ENCODE measurements around the gene PGLYRP3.
"Not testable (repeated sequence)": the region's sequence is repeated elsewhere in the genome, so short reads cannot be mapped to it uniquely, and the experiment has no call there.

PGLYRP3 gene

DNA sequence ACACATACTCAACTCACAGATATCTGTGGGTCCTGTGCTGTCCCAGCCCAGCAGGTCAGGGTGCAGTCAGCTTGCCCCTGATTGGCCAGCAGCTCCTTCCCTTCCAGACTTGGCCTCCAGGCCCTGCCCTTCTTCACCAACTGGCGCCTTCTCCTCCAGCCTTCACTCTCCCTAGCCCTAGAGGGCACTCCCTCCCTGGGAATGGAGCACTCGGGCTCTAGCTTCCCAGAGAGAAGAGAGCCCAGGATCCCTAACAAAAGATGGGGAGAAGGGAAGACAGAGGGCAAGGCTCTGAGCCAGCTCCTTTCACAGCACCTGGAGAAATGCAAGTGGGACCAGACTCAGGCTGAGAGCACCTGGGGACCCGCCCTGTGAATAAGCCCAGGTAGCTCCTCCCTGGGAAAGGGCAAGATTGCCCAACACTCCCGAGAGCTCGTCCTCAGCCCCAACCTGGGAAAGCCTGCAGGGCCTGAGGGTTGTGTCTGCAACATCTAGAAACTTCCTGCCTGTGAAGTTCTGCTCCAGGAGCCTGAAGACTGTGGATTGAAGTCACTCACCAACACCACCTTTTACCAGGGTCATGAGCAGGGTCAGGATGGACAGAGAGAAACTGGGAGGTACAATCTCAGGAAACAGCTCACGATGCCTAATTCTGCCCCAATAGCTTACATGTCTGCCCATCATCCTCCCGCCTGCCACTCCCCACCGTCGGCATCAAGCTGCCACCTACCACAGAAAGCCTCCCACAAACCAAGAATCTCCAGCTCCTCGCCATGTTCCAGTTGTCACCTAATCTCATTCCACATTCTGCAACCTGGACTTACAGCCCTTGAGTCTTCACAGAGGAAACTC is 36.0 kb upstream of the PGLYRP3 start, which contains the start of gene PGLYRP4:
Gene PGLYRP4, minus strand, starts transcription at position 331 of the 852 bp plus-strand sequence. CDS start 909 bp downstream, outside the sequence.
- DNase-seq (ENCODE audit: low read depth), result no peak

DNA sequence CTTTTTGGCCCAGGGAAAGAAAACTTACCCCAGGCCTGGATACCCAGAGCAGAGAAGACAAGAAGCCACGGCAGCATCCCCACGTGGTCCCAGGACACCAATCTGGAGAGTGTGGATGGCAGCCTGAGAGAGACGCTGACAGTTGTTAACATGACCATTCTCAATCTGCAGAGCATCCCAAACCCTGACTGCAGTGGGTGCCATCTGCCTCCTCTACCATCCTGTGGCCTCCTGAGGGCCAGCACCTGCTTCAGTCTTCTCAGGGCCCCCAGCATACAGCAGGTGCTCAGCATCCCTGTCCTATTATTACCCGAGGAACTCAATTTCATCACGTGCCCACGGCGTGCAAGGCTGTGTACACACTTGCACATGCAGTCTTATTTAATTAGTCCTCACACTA is 35.1 kb upstream of the PGLYRP3 start:
- DNase-seq (ENCODE audit: low read depth), result no peak

DNA sequence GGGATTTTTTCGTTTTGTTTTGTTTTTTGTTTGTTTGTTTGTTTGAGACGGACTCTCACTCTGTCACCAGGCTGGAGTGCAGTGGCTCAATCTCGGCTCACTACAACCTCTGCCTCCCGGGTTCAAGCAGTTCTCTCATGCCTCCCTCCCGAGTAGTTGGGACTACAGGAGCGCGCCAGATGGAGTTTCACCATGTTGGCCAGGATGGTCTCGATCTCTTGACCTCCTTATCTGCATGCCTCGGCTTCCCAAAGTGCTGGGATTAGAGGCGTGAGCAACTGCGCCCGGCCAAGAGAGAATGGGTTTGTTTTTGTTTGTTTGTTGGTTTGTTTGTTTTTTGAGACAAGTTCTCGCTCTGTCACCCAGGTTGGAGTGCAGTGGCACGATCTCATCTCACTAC is 34.3 kb upstream of the PGLYRP3 start:
- not testable (repeated sequence) for DNase-seq (ENCODE audit: low read depth)

DNA sequence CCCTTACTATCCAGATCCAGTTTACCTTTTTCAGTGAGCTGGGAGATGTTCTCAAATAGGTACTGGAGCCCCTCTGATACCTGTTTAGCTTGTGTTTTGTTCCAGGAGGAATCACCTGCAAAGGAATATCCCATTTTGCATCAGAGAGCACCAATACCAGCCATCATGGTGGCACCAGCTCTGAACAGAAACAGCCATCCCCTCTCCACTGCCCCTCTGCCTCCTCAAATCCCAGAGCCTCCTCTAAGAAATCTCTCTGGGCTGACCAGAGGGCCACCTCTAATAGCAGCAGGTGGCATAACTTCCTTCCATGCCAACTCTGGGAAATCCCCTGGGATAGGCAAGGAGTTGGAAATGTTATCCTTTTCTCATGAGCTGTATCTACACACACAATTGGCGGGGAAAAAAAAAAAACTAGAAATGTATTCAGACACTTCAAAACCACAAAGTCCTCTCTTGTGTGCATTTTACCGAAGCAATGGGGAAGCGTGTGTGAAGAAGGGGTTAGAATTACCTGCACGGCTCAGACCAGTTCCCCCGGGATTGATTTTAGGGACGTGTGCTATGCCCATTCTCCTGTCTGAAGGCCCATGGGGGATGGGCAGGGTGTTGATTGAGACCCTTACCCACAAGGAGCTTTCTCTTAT is 33.4 kb upstream of the PGLYRP3 start:
- DNase-seq (ENCODE audit: low read depth), result no peak

DNA sequence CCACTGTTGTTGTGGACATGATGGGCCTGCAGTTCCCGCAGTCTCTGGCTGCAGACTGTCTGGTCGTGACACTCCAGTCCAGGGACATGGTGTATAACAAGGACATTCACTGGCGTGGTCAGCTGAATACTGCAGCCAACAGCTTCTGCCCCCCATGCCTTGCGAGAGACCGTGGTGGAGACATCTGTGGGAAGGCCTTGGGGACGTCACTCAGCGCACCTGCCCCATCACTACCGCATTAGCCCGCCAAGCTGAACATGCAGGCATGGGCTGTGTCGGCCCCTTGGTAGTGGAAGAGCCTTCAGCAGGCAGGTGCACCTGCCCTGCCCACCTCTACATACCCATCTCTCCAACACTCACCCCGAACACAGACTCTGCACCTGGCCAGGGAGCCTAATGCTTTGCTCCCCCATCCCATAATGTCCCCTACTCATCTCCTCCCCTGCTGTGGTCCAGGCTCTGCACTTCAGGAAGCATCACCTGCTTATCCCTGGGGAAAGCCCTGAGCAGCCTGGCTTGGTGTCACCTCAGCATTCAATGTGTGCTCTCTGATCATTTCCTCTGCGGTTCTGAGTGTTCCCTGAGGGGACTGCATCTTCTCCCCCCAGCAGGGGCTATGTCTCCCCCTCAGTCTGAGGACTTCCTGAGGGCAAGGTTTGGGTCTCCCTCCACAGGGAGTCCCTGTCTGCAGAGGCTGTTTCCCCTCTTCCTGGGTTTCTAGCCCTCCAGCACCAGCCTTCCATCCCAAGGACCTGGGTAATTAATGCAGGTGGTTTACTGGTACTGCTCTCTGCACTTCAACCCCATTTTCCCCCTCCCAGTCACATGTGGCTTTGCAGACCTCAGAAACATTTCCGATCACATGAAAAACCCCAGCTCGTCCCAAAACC is 32.7 kb upstream of the PGLYRP3 start:
- DNase-seq (ENCODE audit: low read depth), result no peak

DNA sequence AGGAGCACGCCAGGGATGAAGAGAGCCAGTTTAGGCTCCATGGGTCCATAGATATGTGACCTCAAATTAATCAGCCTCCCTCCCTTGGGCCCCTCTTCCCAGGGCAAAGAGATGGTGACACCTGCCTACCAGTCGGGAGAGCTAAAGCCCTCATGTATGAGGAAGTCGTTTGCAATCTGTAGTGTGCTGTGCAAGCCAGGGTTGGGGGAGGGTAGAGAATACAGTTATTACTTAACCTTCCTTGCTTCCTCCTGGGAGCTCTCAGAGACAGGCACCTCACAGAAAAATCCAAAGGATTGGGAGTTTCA is 31.9 kb upstream of the PGLYRP3 start:
- no peak for DNase-seq (ENCODE audit: low read depth)

DNA sequence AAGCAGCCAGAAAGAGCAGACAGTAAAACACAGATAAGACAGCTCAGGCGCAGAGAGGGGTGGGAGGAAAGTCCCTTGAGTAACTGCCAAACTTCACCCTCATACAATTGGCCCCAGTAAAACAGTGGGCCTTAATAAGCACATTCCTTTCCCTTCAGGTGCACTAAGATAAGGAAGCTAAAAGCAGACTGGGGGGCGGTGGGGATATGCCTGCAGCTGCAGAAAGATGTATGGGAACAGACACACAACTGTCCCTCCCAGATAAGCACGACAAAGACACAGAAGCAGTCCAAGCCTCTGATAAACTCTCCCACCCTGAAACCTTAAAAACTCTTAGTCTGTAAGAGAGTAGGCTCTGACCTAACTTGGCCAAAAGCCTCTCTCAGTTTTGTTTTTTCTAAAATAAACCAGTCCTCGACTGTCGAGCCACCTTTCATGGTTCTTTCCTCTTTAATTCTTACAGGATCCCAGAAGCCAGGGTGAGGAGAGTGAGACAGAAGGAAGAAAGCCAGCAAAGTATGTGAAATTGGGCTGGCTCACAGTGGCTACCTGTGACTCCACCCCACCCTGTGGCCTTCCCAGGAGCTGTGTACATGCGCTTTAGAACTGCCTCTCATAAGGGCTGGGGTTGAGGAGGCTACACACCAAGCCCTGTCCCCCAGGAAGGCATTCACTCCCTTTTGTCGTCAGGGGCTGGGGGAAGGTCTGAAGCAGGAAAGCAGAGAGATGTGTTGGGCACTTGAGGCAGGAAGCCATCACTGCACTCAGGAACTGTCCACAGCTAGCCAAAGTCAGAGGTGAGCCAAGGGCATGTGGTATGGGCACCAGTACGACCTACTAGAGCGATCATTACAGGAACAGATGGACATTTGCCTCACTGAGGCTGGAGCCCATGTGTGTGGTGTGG is 31.3 kb upstream of the PGLYRP3 start:
- DNase-seq (ENCODE audit: low read depth), result no peak

DNA sequence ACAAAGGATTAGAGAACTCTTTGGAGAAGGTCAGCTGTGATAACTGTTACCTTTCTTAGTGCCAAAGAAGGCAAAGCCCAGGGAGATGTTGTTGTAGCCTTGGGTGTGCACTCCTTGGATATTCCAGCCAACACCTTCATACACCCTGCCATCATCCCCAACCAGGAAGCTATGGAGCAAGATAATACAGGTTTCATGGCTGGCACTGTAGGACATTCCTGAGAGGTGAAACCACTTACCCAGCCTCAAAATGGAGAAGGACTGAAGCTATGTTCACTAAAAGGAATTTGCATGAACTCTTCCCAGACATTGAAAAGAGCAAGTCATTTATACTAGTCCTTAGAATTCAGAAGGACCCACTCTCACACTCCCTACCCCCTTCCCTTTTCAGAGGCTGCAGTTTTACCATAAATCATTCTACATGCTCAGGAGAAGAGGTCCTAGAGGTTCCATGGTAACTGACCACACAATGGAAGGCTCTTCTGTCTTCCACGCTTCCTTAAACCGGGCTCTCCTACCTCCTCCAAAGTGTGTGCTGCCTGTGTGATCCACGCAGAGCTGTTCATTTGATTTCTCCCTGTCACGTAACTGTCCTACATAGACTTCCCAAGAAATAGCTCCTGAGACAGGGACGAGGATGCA is 30.4 kb upstream of the PGLYRP3 start:
- no peak for DNase-seq (ENCODE audit: low read depth)

DNA sequence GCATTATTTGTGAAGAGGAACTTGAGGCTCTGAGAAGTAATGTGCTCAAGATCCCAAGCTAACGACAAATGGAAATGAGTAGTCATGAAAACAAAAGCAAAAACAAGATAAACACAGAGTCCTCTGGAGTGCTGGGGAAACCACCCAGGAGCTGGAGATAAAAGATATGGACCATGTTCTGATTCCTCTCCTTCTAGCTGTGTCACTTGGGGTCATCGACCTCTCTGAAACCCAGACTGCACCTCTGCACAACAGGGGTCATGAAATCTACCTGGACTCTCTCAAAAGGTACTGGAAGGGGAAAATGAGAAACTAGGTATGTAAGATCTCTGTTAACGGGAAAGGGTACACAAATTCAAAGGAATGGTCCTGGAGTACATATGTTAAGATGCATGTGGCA is 29.4 kb upstream of the PGLYRP3 start:
- no peak for DNase-seq (ENCODE audit: low read depth)

DNA sequence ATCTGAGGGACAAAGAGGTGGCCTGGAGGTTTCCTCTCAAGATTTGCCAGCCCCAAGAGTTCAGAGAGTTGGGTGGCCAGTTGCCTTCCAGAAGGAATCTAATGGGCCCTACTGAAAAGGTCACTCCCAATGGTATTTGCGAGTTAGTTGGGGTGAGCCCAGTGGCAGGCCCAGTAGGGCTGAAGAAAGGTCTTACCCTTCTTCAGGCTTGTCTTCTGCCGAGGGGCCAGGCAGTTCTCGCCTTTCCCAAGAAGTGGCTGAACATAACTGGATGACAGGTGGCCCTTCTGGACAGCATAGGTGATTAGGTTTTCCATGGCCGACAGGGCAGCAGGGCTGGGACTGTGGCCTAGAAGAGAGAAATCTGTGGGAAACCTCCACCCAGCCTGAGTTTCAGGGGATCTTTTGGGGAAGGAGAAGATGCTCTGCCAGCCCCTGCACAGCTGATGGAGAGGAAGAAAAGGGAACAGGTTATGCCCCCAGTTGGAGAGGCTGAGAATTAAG is 28.7 kb upstream of the PGLYRP3 start:
- DNase-seq (ENCODE audit: low read depth), result no peak

DNA sequence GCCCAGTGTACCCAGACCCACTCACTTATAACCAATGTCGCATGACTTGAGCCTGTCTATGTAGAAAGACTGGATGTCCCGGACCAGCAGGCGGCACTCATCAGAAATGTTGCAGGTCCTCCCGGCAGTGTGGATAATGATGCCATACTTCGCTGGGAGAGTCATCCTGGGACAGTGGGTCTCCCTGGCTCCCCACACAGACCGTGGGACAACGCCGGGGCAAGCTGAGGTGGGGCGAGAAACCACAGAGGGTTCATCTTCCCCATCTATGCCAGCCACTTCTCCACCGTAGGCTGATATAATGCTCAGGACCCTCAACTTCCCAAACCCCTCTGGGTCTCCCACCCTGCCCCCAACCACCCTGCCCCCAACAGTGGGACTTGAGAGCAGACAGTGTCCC is 27.6 kb upstream of the PGLYRP3 start:
- DNase-seq (ENCODE audit: low read depth), result no peak

DNA sequence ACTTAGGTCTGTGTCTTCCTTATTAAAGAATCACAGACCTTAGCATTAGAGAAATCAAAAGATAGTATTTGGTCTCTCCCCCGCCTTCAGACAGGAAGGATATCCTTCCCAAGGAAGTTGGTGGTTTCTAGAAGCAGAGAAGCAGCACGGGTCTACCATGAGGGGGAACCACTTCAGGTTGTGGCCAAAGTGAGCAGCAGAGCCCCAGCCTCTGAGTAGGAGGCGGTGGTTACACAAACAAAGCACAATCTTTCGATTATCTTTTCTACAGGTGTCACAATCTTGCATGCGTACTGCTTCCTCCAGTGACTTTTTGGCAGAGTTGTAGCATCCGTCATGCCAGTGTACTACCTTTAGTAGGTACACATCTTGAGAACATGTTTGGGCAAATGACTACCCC is 27.1 kb upstream of the PGLYRP3 start:
- no peak for DNase-seq (ENCODE audit: low read depth)

DNA sequence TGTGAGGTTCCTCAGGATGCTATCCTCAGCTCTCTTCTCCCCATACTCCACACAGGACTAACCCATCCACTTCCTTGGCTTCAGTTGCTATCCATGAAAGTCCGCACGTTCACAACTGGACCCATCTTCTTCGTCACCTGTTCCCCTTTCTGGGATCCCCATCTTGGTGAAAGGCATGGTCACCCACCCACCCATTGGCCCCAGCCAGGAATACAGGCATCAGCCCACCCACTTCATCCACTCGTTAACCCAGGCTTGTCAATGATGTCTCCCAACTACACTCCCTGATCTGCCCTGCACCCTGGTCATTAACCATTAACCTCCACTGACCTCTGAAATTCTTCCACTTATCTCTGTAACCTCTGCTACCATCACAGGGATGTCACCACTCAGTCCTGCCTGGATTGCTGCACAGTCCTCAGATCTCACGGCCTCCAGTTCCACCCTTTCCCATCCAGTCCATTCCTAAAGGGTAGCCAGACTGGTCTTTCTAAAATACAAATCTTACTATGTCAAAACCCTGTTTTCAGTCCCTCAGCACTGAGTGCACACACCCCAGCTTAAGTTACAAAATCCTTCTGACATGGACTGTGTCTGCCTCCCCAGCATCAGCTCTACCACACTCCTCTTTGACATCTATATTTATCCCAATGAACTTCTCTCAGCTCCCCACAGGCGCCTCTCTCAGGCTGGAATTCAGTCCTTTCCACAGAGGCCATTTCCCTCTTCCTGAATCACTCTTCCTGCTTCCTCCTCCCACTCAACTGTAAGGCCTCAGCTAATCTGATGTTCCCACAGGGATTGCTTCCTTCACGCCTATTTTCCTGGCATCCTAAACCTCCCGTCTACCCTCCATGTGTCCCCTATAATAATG is 25.5 kb upstream of the PGLYRP3 start:
- DNase-seq (ENCODE audit: low read depth), result no peak

DNA sequence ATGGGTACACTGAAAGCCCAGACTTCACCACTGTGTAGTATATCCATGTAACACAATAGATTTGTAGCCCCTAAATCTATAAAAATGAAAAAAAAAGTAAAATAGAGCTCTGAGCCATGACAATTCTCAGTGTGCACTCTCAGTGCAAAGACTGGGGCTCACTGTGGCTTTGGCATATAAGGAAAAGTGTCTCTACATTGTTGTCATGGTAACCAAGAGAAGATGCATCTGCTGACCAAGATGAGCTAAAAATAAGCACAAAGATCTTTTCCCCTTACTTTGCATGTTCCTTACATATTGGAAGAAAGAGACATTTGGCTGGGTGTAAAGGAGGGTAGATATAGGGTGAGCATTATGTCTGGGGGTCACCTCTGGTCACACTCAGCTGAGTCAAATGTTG is 23.9 kb upstream of the PGLYRP3 start:
- DNase-seq (ENCODE audit: low read depth), result no peak

DNA sequence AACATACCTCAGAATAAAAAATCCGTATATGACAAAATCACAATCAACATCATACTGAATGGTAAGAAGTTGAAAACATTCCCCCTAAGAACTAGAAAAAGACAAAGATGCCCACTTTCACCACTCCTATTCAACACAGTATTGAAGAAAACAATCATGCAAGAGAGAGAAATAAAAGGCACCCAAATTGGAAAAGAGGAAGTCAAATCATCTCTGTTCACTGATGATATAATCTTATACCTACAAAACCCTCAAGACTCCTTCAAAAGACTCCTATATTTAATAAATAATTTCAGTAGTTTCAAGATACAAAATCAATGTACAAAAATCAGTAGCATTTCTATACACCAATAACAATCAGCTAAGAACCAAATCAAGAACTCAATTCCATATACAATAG is 21.1 kb upstream of the PGLYRP3 start:
- DNase-seq (ENCODE audit: low read depth), result no peak

DNA sequence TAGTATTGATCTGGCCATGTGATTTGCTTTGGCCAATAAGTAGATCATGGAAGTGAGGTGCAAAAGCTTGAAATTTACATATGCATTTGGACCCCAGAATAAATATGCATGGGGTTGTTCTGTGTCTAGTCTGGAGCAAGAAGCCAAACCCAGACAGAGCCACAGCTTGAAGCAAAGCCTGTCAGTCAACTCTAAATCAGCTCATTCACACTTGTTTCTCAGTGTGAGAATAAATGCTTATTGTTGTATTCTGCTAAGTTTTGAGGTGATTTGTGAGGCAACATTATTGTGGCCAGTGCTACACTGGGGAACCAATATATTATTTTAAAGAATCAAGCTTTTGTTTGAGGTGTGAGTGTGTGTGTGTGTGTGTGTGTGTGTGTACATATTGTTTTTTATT is 12.2 kb upstream of the PGLYRP3 start:
- DNase-seq (ENCODE audit: low read depth), result no peak

DNA sequence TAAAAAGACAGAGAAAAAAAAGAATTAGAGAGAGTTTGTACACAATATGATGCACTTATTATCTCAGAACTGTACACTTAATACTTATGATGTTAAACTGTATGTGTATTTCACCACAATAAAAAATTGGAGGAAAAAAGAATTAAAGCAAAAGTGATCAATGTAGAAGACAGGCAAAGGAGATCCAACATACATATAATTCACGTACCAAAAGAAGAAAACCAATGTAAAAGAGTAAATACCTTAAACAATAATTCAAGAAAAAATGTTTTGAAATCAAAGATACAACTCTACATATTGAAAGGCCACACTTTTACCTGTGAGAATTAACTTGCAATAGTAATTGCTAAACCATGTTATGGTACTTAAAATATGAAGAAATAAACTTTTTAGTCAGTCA is 9.8 kb upstream of the PGLYRP3 start:
- DNase-seq (ENCODE audit: low read depth), result no peak

DNA sequence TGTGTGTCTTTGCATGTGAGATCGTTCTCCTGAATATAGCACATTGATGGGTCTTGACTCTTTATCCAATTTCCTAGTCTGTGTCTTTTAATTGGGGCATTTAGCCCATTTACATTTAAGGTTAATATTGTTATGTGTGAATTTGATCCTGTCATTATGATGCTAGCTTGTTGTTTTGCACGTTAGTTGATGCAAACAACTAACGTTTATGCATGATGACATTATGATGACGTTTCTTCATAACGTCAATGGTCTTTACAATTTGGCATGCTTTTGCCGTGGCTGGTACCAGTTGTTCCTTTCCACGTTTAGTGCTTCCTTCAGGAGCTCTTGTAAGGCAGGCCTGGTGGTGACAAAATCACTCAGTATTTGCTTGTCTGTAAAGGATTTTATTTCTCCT is 5.4 kb upstream of the PGLYRP3 start:
- DNase-seq (ENCODE audit: low read depth), result not testable (repeated sequence)

DNA sequence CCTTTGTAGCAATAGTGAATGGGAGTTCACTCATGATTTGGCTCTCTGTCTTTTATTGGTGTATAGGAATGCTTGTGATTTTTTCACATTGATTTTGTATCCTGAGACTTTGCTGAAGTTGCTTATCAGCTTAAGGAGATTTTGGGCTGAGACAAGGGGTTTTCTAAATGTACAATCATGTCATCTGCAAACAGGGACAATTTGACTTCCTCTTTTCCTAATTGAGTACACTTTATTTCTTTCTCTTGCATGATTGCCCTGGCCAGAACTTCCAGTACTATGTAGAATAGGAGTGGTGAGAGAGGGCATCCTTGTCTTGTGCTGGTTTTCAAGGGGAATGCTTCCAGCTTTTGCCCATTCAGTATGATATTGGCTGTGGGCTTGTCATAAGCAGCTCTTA is 3.3 kb upstream of the PGLYRP3 start:
- not testable (repeated sequence) for DNase-seq (ENCODE audit: low read depth)

DNA sequence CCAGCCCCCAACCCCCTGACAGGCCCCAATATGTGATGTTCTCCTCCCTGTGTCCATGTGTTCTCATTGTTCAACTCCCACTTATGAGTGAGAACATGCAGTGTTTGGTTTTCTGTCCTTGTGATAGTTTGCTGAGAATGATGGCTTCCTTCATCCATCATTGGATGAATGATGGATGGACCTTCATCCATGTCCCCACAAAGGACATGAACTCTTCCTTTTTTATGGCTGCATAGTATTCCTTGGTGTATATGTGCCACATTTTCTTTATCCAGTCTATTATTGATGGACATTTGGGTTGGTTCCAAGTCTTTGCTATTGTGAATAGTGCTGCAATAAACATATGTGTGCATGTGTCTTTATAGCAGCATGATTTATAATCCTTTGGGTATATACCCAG is 1.6 kb upstream of the PGLYRP3 start:
- not testable (repeated sequence) for DNase-seq (ENCODE audit: low read depth)
